Measurements from ENCODE around the gene CHD9.

DNA sequence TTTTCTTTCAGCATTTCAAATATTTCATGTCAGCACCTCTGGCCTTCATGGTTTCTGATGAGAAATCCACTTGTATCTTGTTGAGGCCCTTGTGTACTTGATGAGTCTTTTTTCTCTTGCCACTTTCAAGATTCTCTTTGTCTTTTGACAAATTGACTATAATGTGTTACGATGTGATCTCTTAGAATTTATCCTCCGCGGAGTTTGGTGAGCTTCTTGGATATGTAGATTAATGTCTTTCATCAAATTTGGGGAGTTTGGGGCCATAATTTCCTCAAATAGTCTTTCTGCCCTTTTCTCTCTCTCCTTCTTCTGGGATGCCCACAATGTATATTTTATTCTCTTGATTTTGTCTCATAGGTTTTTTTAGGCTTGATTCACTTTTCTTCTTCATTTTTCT is 96.0 kb downstream of the CHD9 start:
- TF ChIP-seq, protein P1, sequence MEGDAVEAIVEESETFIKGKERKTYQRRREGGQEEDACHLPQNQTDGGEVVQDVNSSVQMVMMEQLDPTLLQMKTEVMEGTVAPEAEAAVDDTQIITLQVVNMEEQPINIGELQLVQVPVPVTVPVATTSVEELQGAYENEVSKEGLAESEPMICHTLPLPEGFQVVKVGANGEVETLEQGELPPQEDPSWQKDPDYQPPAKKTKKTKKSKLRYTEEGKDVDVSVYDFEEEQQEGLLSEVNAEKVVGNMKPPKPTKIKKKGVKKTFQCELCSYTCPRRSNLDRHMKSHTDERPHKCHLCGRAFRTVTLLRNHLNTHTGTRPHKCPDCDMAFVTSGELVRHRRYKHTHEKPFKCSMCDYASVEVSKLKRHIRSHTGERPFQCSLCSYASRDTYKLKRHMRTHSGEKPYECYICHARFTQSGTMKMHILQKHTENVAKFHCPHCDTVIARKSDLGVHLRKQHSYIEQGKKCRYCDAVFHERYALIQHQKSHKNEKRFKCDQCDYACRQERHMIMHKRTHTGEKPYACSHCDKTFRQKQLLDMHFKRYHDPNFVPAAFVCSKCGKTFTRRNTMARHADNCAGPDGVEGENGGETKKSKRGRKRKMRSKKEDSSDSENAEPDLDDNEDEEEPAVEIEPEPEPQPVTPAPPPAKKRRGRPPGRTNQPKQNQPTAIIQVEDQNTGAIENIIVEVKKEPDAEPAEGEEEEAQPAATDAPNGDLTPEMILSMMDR (IDR thresholded peaks at IDR 0.05) = no peak
- no peak for TF ChIP-seq POLR2A (IDR thresholded peaks at IDR 0.05)
- TF ChIP-seq POLR2AphosphoS5 (IDR thresholded peaks at IDR 0.05) = no peak
- TF ChIP-seq EP300 (IDR thresholded peaks at IDR 0.05) = no peak

All from sigmoid colon (tissue), 4 donors.